K562 (cell line): Measurements from ENCODE around the gene NEU3. TPM values are rescaled to one million over a fixed set of nuclear protein-coding genes. Genes with fewer than 3 reads are reported as not detected.
A peak's percentile ranks its signal among the peaks of the same experiment; 100 is the strongest.

ENCODE experiments used
- ATAC-seq: fragments of 200-7000 bp; cut with Tn5 transposase; 3 replicates; pipeline ENCODE4 v1.9.1; 2020; ENCODE audit warnings: moderate library complexity
- BruUV-seq: library from RNA; stranded (reverse); fragments of 400-500 nt; replicated peaks from 2 replicates; lab custom pipeline; 2021; lab: Mats Ljungman, UMichigan
- CTCF ChIA-PET: fragments of 300-600 bp; formaldehyde crosslinking; extraction: SDS; loops from one replicate; lab custom pipeline; 2021; ENCODE audit warnings: low intra/inter-chr PET ratio; lab: Yijun Ruan, JAX
- POLR2A ChIA-PET: fragments of 300-600, 350-650 bp; sonication (Branson Sonifier 250); formaldehyde crosslinking; extraction: SDS; loops from one replicate; lab custom pipeline; 2021; ENCODE audit warnings: antibody characterized with exemption, inconsistent platforms; lab: Yijun Ruan, JAX
- DNase-seq, 4 experiments: peaks; one replicate each; pipeline versions ENCODE4 v3.0.0 to v3.0.0-alpha.2; 2011 to 2018; ENCODE audit warnings: low spot score in 3 of 4, mixed read lengths in 3 of 4; ENCODE audit errors: extremely low read depth in 1 of 4
- FAIRE-seq: peaks from 2 replicates; lab custom pipeline; 2011; peaks lifted over from hg19 to GRCh38; lab: Jason Lieb, UNC
- H2AFZ ChIP-seq: 2 replicates; pipeline ENCODE4 v1.6.0; 2011; ENCODE audit warnings: low read depth, low read length, control low read depth, inconsistent platforms
- H3K27ac ChIP-seq: fragments of 200-600 bp; 3 replicates; pipeline ENCODE4 v1.8.0; 2011; ENCODE audit warnings: low read depth, mild to moderate bottlenecking, control low read depth, inconsistent platforms, low read length, moderate library complexity, mixed read lengths; ENCODE audit errors: extremely low read depth
- H3K27me3 ChIP-seq, 2 experiments: fragments of 300-600 bp in 1 of 2; 2 replicates in 1 of 2; 3 replicates in 1 of 2; pipeline versions ENCODE4 v1.6.0 to v1.8.0; 2011; ENCODE audit warnings: inconsistent platforms in 2 of 2, low read length in 2 of 2, mild to moderate bottlenecking in 1 of 2, mixed read lengths in 1 of 2, moderate library complexity in 1 of 2; ENCODE audit not compliant: control insufficient read depth in 2 of 2, insufficient read depth in 2 of 2
- H3K36me3 ChIP-seq: fragments of 300-600 bp; 3 replicates; pipeline ENCODE4 v1.8.0; 2011; ENCODE audit warnings: mild to moderate bottlenecking, low read length, inconsistent platforms; ENCODE audit not compliant: control insufficient read depth, insufficient read depth
- H3K4me1 ChIP-seq, 2 experiments: fragments of 200-600 bp in 1 of 2; replicated peaks in 1 of 2; 2 replicates in 1 of 2; 3 replicates in 1 of 2; pipeline versions ENCODE4 v1.5.1 to v1.8.0; 2011; ENCODE audit warnings: inconsistent platforms in 2 of 2, low read length in 2 of 2, mild to moderate bottlenecking in 1 of 2, mixed read lengths in 1 of 2, moderate library complexity in 1 of 2; ENCODE audit not compliant: control insufficient read depth in 2 of 2, insufficient read depth in 2 of 2
- H3K4me2 ChIP-seq: 2 replicates; pipeline ENCODE4 v1.6.1; 2011; ENCODE audit warnings: low read length, control low read depth, inconsistent platforms, mixed read lengths; ENCODE audit not compliant: insufficient read depth
- H3K4me3 ChIP-seq: fragments of 200-600 bp; sonication (generic), shearing (Covaris generic); 2 replicates; pipeline ENCODE4 v1.5.1; 2016; ENCODE audit warnings: control low read depth, inconsistent platforms
- H3K79me2 ChIP-seq: fragments of 200-600 bp; 3 replicates; pipeline ENCODE4 v1.8.0; 2011; ENCODE audit warnings: low read length, inconsistent platforms; ENCODE audit not compliant: control insufficient read depth, insufficient read depth
- H3K9ac ChIP-seq, 2 experiments: 2 replicates each; pipeline versions ENCODE4 v1.6.0 to v1.6.1; 2011; ENCODE audit warnings: low read depth in 2 of 2, low read length in 2 of 2, control low read depth in 1 of 2, inconsistent platforms in 1 of 2, mild to moderate bottlenecking in 1 of 2, mixed read lengths in 1 of 2; ENCODE audit not compliant: insufficient read depth in 1 of 2
- H3K9me1 ChIP-seq: one replicate; pipeline ENCODE4 v1.6.0; 2011; ENCODE audit warnings: inconsistent platforms, mild to moderate bottlenecking, low read length, moderate library complexity; ENCODE audit not compliant: control insufficient read depth, insufficient read depth
- H3K9me3 ChIP-seq: replicated peaks from 2 replicates; pipeline ENCODE4 v1.5.1; 2011; ENCODE audit warnings: low read depth, low read length, inconsistent platforms; ENCODE audit not compliant: control insufficient read depth, insufficient read depth
- H4K20me1 ChIP-seq: replicated peaks from 2 replicates; pipeline ENCODE4 v1.6.1; 2011; ENCODE audit warnings: low read length, inconsistent platforms, mixed read lengths; ENCODE audit not compliant: control insufficient read depth, insufficient read depth
- ATF3 ChIP-seq, 2 experiments: fragments of 450-650 bp in 1 of 2; sonication (generic) in 1 of 2; formaldehyde crosslinking in 1 of 2; IDR thresholded peaks in 1 of 2; conservative IDR thresholded peaks in 1 of 2; 2 replicates each; pipeline versions ENCODE4 v1.6.1 to v1.8.1; 2016 to 2023; ENCODE audit warnings: mild to moderate bottlenecking in 2 of 2, moderate library complexity in 2 of 2, inconsistent platforms in 1 of 2, missing genetic modification reagents in 1 of 2
- LEF1 ChIP-seq: fragments of 450-650 bp; IDR thresholded peaks from 2 replicates; pipeline ENCODE4 v1.6.1; 2016; ENCODE audit warnings: mild to moderate bottlenecking
- NR1H2 ChIP-seq: sonication (generic); formaldehyde crosslinking; IDR thresholded peaks from 2 replicates; pipeline ENCODE4 v1.4.0; 2020; ENCODE audit warnings: mild to moderate bottlenecking, missing genetic modification reagents
- NR2C1 ChIP-seq, 2 experiments: fragments of 450-650 bp; IDR thresholded peaks; 2 replicates each; pipeline ENCODE4 v1.6.1; 2017; ENCODE audit warnings: mild to moderate bottlenecking in 2 of 2, antibody characterized with exemption in 1 of 2, inconsistent platforms in 1 of 2, missing compliant biosample characterization in 1 of 2, missing genetic modification characterization in 1 of 2
- ZNF384 ChIP-seq: IDR thresholded peaks from 2 replicates; pipeline ENCODE4 v1.6.1; 2012; ENCODE audit warnings: low read depth, low read length, improper control_type of control experiment
- WGBS: fragments of 100-300 bp; shearing (Covaris generic); methylation state at CpG from one replicate; pipeline ENCODE4 v1.1.6; 2016; ENCODE audit warnings: low coverage, mixed read lengths; ENCODE audit not compliant: insufficient coverage; ENCODE audit errors: missing lambda C conversion rate; 5-methylcytosine and 5-hydroxymethylcytosine counted together
- in situ Hi-C: fragments of 300-500 bp; cut with MboI; formaldehyde crosslinking; loops from 4 replicates; pipeline ENCODE4 v1.15.0; 2018; ENCODE audit warnings: inconsistent platforms, mixed read lengths
- intact Hi-C: fragments of 100-400 bp; cut with micrococcal nuclease; formaldehyde crosslinking; loops from 2 replicates; pipeline ENCODE4 v1.14.2; 2022
- polyA plus RNA-seq, 8 experiments: library from polyadenylated mRNA; depleted of rRNA in 4 of 8; stranded (reverse) in 5 of 8; unstranded in 3 of 8; fragments of >200 nt; fragmentation: Nextera tagmentation in 2 of 8; fragmentation: Illumina TruSeq in 1 of 8; extraction: Ambion mirVana in 2 of 8; extraction: Trizol in 1 of 8; gene quantifications; 2 replicates each; pipeline versions ENCODE4 v1.2.1 to v1.2.3, GENCODE V29; 2011 to 2014; ENCODE audit warnings: inconsistent platforms in 1 of 8, missing spikeins in 1 of 8
- total RNA-seq, 7 experiments: library from RNA; depleted of rRNA in 6 of 7; stranded (reverse); fragments of >200 nt in 6 of 7; fragmentation: Illumina TruSeq in 2 of 7; extraction: Trizol in 2 of 7; gene quantifications; 2 replicates each; pipeline versions ENCODE4 v1.2.1 to v1.2.3, GENCODE V29; 2011 to 2021; ENCODE audit warnings: low replicate concordance in 1 of 7

The NEU3 gene
- total and polyA plus RNA-seq, 9 of the 15 experiments (the other 6 are each of a cell fraction or from before 2014, with no cell fraction given) = 6.2 to 41.3 (median 31.1) TPM

GRCh38 chr11:75055511-75055910 is 66.8 kb downstream of the NEU3 start:
- ATAC-seq (no peak), FAIRE-seq (no peak), DNase-seq (no peak)
- intact Hi-C loops (no loop called here), in situ Hi-C loops (no loop called here)
- Histone ChIP-seq H3K27me3 (no peaks in the 10 kb centered on the region), H3K4me2 (no peak overlapping the region), H3K27ac (no peak overlapping the region), H3K9me1 (no peaks in the 10 kb centered on the region), H4K20me1 (no peaks in the 10 kb centered on the region), H3K4me3 (no peak overlapping the region), H3K36me3 (no peaks in the 10 kb centered on the region; the same call in 2 of the 3 replicates), H3K4me1 (peaks cover 0 to 19% of the 10 kb centered on the region in 2 experiments; a peak in 3 of 5 replicates), H3K79me2 (no peaks in the 10 kb centered on the region), H2AFZ (no peak overlapping the region), H3K9ac (no peak overlapping the region), H3K9me3 (no peaks in the 10 kb centered on the region; the same call in 1 of the 2 replicates)
- WGBS = 74% methylated on average over 6 of the region's 6 CpGs
- ChIA-PET CTCF (no interaction called here), POLR2A (interaction anchor here (0.5 to 0.7 kb wide), 4 partner anchors 9 to 197 kb away, joined by 3 to 5 read pairs (median 3); no protein-coding TSS in a partner anchor)
- TF ChIP-seq NR2C1 (IDR thresholded peaks at IDR 0.05) (no peak), NR2C1 (tag; IDR thresholded peaks at IDR 0.05) (no peak), NR1H2 (CRISPR knock-in tag) (no peak), ZNF384 (peak; percentile 30; the same call in 1 of the 2 replicates), LEF1 (no peak), ATF3 (IDR thresholded peaks at IDR 0.05) (peak; percentile 35; the same call in 1 of the 2 replicates), ATF3 (CRISPR knock-in tag; conservative IDR thresholded peaks at IDR 0.05) (no peak)
- no TSS peak for BruUV-seq
